Stomach (tissue), 9 donors: ENCODE measurements around the gene KCNJ9. TPM values are rescaled to one million over a fixed set of nuclear protein-coding genes. Genes with fewer than 3 reads are reported as not detected.

Experiments
- DNase-seq, 2 donors: peaks; one replicate each; pipeline versions ENCODE4 v3.0.0 to v3.0.0-alpha.2; 2013 to 2019
- H3K27ac ChIP-seq, 5 donors: fragments of 200-600 bp in 4 of 5; sonication (generic) in 4 of 5; one replicate each; pipeline ENCODE4 v1.5.1; 2013 to 2019; ENCODE audit warnings: mild to moderate bottlenecking in 1 of 5, moderate library complexity in 1 of 5
- H3K27me3 ChIP-seq, 3 donors: fragments of 200-600 bp; sonication (generic); one replicate each; pipeline ENCODE4 v1.5.1; 2017 to 2019; ENCODE audit warnings: mixed run types in 1 of 3
- H3K36me3 ChIP-seq, 4 donors: fragments of 200-600 bp; sonication (generic); 1 replicate in 3 of 4; 2 replicates in 1 of 4; pipeline ENCODE4 v1.5.1; 2016 to 2019
- H3K4me1 ChIP-seq, 4 donors: fragments of 200-600 bp; sonication (generic); one replicate each; pipeline ENCODE4 v1.5.1; 2016 to 2019
- H3K4me3 ChIP-seq, 4 donors: fragments of 200-600 bp; sonication (generic) in 3 of 4; one replicate each; pipeline ENCODE4 v1.5.1; 2016 to 2019; ENCODE audit warnings: mild to moderate bottlenecking in 1 of 4
- H3K9me3 ChIP-seq, 4 donors: fragments of 200-600 bp; sonication (generic); one replicate each; pipeline ENCODE4 v1.5.1; 2016 to 2019
- CTCF ChIP-seq, 7 experiments: fragments of 450-650 bp in 4 of 7; fragments of 200-600 bp in 3 of 7; sonication (generic) in 3 of 7; IDR thresholded peaks; one replicate each; pipeline ENCODE4 v1.5.1; 2016 to 2019; ENCODE audit warnings: antibody characterized with exemption in 7 of 7, control low read depth in 2 of 7, mild to moderate bottlenecking in 1 of 7
- EP300 ChIP-seq: sonication (generic); formaldehyde crosslinking; IDR thresholded peaks from one replicate; pipeline ENCODE4 v1.6.1; 2017; ENCODE audit warnings: antibody characterized with exemption
- POLR2A ChIP-seq, 4 donors: fragments of 450-650 bp; IDR thresholded peaks; one replicate each; pipeline ENCODE4 v1.6.1; 2016; ENCODE audit warnings: antibody characterized with exemption in 4 of 4, control low read depth in 2 of 4, mild to moderate bottlenecking in 1 of 4, moderate library complexity in 1 of 4
- POLR2AphosphoS5 ChIP-seq, 3 donors: sonication (generic); formaldehyde crosslinking; IDR thresholded peaks; one replicate each; pipeline ENCODE4 v1.6.1; 2016; ENCODE audit warnings: antibody characterized with exemption in 3 of 3
- WGBS, 5 donors: extraction: QIAGEN DNeasy Blood & Tissue Kit in 3 of 5; methylation state at CpG; one replicate each; pipeline versions ENCODE4 v1.1.5 to v1.1.7; 2013 to 2018; 5-methylcytosine and 5-hydroxymethylcytosine counted together
- intact Hi-C: fragments of 100-400 bp; cut with DNase I; formaldehyde crosslinking; loops from one replicate; pipeline ENCODE4 v1.15.1; 2023; ENCODE audit warnings: low total_unique reads
- polyA plus RNA-seq, 3 donors: library from polyadenylated mRNA; stranded (reverse); fragments of 200-250 nt; gene quantifications; one replicate each; pipeline ENCODE4 v1.2.3, GENCODE V29; 2013
- total RNA-seq, 5 donors: library from RNA; depleted of rRNA; stranded (reverse); fragments of >200 nt; gene quantifications; one replicate each; pipeline versions ENCODE4 v1.1.0 to v1.2.3, GENCODE V29; 2014 to 2016
- donor health status: healthy with polysubstance abuse.
- donor health status: Bipolar disorder and iron deficiency.
- donor health status: healthy.

The KCNJ9 gene
- total and polyA plus RNA-seq, 8 donors, result 0.03 to 0.87 (median 0.06) TPM; not detected in 5

GRCh38 chr1:160045653-160046052, 35.7 kb upstream of the KCNJ9 start:
- H3K4me1 ChIP-seq, result peaks cover 6 to 15% (median 11%) of the 10 kb centered on the region in 4 donors
- TF ChIP-seq POLR2A (IDR thresholded peaks at IDR 0.05) (no peak), POLR2AphosphoS5 (IDR thresholded peaks at IDR 0.05) (no peak)
- no peak overlapping the region for H3K4me3 ChIP-seq
- no peaks in the 10 kb centered on the region for H3K9me3 ChIP-seq
- no peak for DNase-seq
- H3K27me3 ChIP-seq, result no peaks in the 10 kb centered on the region
- no peak overlapping the region for H3K27ac ChIP-seq
- no peaks in the 10 kb centered on the region for H3K36me3 ChIP-seq
- intact Hi-C loops, result loop anchor here (5.0 kb wide), 1 partner anchor 37 kb away; the partner anchor contains the start of gene KCNJ9
- 49 to 61% (median 57%) methylated on average over 2 of the region's 2 CpGs for WGBS, 5 donors

GRCh38 chr1:160046494-160047110, 34.7 kb upstream of the KCNJ9 start:
- WGBS, 5 donors, result 2 to 5% (median 4%) methylated on average over 11 of the region's 11 CpGs

GRCh38 chr1:160047111-160047991, 34.0 kb upstream of the KCNJ9 start:
- H3K4me3 ChIP-seq, result peak overlapping the region in 2 of 4 donors; percentile 7 to 18
- no peak for DNase-seq
- peaks cover 0 to 12% (median 0%) of the 10 kb centered on the region in 3 donors for H3K27me3 ChIP-seq
- intact Hi-C loops, result loop anchor here (5.0 kb wide), 1 partner anchor 35 kb away; the partner anchor contains the start of gene KCNJ9
- H3K36me3 ChIP-seq, result no peaks in the 10 kb centered on the region
- no peaks in the 10 kb centered on the region for H3K9me3 ChIP-seq
- H3K4me1 ChIP-seq, result peaks cover 6 to 15% (median 11%) of the 10 kb centered on the region in 4 donors
- H3K27ac ChIP-seq, result peak overlapping the region in 1 of 5 donors; percentile 18
- TF ChIP-seq CTCF (IDR thresholded peaks at IDR 0.05) (no peak), POLR2A (IDR thresholded peaks at IDR 0.05) (no peak), EP300 (no peak), POLR2AphosphoS5 (IDR thresholded peaks at IDR 0.05) (no peak)
- 52 to 62% (median 58%) methylated on average over 9 of the region's 9 CpGs for WGBS, 5 donors

More at GRCh38 chr1:160046494-160047110, 34.7 kb upstream of the KCNJ9 start:
- DNase-seq, result peak; percentile 39 to 73
- Histone ChIP-seq H3K4me1 (peaks cover 6 to 15% (median 11%) of the 10 kb centered on the region in 4 donors), H3K27me3 (peaks cover 0 to 5% (median 0%) of the 10 kb centered on the region in 3 donors), H3K27ac (peak overlapping the region in 1 of 5 donors; percentile 18), H3K9me3 (no peaks in the 10 kb centered on the region), H3K4me3 (peak overlapping the region in 2 of 4 donors; percentile 7 to 18), H3K36me3 (no peaks in the 10 kb centered on the region)
- TF ChIP-seq POLR2A (IDR thresholded peaks at IDR 0.05), result no peak
- TF ChIP-seq CTCF (IDR thresholded peaks at IDR 0.05), result peak in 5 of 7 experiments; percentile 29 to 64 (median 55)
- intact Hi-C loops, result loop anchor here (5.0 kb wide), 1 partner anchor 36 kb away; the partner anchor contains the start of gene KCNJ9

- intact Hi-C loops, result loop anchor here (5.0 kb wide), 1 partner anchor 34 kb away; the partner anchor contains the start of gene KCNJ9
- no peak for TF ChIP-seq POLR2A (IDR thresholded peaks at IDR 0.05)
- no peak for TF ChIP-seq EP300
- TF ChIP-seq CTCF (IDR thresholded peaks at IDR 0.05), result no peak
- TF ChIP-seq POLR2AphosphoS5 (IDR thresholded peaks at IDR 0.05), result no peak
- no peaks in the 10 kb centered on the region for H3K9me3 ChIP-seq
- DNase-seq, result no peak
- H3K4me1 ChIP-seq, result peaks cover 6 to 15% (median 11%) of the 10 kb centered on the region in 4 donors
- H3K27ac ChIP-seq, result no peak overlapping the region
- H3K36me3 ChIP-seq, result no peaks in the 10 kb centered on the region
- H3K27me3 ChIP-seq, result peaks cover 0 to 19% (median 0%) of the 10 kb centered on the region in 3 donors
- H3K4me3 ChIP-seq, result no peak overlapping the region
Observed at GRCh38 chr1:160048335-160048734, 33.0 kb upstream of the KCNJ9 start.
